ENCODE measurements around the gene SEPTIN12. TPM values are rescaled to one million over a fixed set of nuclear protein-coding genes. Genes with fewer than 3 reads are reported as not detected.

SEPTIN12 gene
- total RNA-seq, 1 experiment from 2014 or later, result not detected

GRCh38 chr16:4803401-4803844, 15.3 kb upstream of the SEPTIN12 start:
- H3K27me3 Mint-ChIP-seq (ENCODE audit: low read depth), result no peaks in the 10 kb centered on the region
- no peaks in the 10 kb centered on the region for H3K9me3 Mint-ChIP-seq
- peaks cover 18% of the 10 kb centered on the region for H3K4me1 Mint-ChIP-seq
- ATAC-seq, result no peak
- H3K36me3 Mint-ChIP-seq, result peaks cover 15% of the 10 kb centered on the region
- no peak for DNase-seq (ENCODE audit: low spot score)
- H3K27ac Mint-ChIP-seq, result no peak overlapping the region
- POLR2A ChIA-PET, result interaction anchor here (0.6 to 2.8 kb wide), 4 partner anchors 9 to 69 kb away, joined by 3 to 16 read pairs (median 9); partner anchors contain the start of genes ANKS3, DNAAF8, SEPTIN12 and ZNF500
- no peak for TF ChIP-seq SMAD4 (CRISPR knock-in tag; IDR thresholded peaks at IDR 0.05)
- TF ChIP-seq MXD4 (CRISPR knock-in tag; IDR thresholded peaks at IDR 0.05; ENCODE audit: borderline replicate concordance), result no peak
- TF ChIP-seq MYBL2 (CRISPR knock-in tag; IDR thresholded peaks at IDR 0.05), result no peak
- TF ChIP-seq ZNF532 (CRISPR knock-in tag; IDR thresholded peaks at IDR 0.05; ENCODE audit: borderline replicate concordance), result no peak
- no peak for TF ChIP-seq ZNF317 (CRISPR knock-in tag; IDR thresholded peaks at IDR 0.05; ENCODE audit: borderline replicate concordance, low read depth)
- no peak for TF ChIP-seq IRF1 (CRISPR knock-in tag; IDR thresholded peaks at IDR 0.05)
- no peak for TF ChIP-seq CREB1 (CRISPR knock-in tag; IDR thresholded peaks at IDR 0.05)
- TF ChIP-seq, protein P1, sequence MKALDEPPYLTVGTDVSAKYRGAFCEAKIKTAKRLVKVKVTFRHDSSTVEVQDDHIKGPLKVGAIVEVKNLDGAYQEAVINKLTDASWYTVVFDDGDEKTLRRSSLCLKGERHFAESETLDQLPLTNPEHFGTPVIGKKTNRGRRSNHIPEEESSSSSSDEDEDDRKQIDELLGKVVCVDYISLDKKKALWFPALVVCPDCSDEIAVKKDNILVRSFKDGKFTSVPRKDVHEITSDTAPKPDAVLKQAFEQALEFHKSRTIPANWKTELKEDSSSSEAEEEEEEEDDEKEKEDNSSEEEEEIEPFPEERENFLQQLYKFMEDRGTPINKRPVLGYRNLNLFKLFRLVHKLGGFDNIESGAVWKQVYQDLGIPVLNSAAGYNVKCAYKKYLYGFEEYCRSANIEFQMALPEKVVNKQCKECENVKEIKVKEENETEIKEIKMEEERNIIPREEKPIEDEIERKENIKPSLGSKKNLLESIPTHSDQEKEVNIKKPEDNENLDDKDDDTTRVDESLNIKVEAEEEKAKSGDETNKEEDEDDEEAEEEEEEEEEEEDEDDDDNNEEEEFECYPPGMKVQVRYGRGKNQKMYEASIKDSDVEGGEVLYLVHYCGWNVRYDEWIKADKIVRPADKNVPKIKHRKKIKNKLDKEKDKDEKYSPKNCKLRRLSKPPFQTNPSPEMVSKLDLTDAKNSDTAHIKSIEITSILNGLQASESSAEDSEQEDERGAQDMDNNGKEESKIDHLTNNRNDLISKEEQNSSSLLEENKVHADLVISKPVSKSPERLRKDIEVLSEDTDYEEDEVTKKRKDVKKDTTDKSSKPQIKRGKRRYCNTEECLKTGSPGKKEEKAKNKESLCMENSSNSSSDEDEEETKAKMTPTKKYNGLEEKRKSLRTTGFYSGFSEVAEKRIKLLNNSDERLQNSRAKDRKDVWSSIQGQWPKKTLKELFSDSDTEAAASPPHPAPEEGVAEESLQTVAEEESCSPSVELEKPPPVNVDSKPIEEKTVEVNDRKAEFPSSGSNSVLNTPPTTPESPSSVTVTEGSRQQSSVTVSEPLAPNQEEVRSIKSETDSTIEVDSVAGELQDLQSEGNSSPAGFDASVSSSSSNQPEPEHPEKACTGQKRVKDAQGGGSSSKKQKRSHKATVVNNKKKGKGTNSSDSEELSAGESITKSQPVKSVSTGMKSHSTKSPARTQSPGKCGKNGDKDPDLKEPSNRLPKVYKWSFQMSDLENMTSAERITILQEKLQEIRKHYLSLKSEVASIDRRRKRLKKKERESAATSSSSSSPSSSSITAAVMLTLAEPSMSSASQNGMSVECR (CRISPR knock-in tag; IDR thresholded peaks at IDR 0.05; ENCODE audit: borderline replicate concordance), result no peak
- TF ChIP-seq CBFB (CRISPR knock-in tag; IDR thresholded peaks at IDR 0.05; ENCODE audit: low read depth), result no peak
- TF ChIP-seq, protein P2, sequence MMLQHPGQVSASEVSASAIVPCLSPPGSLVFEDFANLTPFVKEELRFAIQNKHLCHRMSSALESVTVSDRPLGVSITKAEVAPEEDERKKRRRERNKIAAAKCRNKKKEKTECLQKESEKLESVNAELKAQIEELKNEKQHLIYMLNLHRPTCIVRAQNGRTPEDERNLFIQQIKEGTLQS (CRISPR knock-in tag; conservative IDR thresholded peaks at IDR 0.05), result no peak
- no peak for TF ChIP-seq NFATC4 (CRISPR knock-in tag; IDR thresholded peaks at IDR 0.05)
- TF ChIP-seq TEAD4 (CRISPR knock-in tag; IDR thresholded peaks at IDR 0.05), result no peak
- CTCF ChIA-PET, result interaction anchor here (1.0 to 2.5 kb wide), 7 partner anchors 11 to 153 kb away, joined by 3 to 11 read pairs (median 4); partner anchors contain the start of genes ANKS3 and DNAAF8
- H3K4me3 Mint-ChIP-seq, result peak overlapping the region; percentile 78

GRCh38 chr16:4802659-4803287, 14.6 kb upstream of the SEPTIN12 start:
- no peaks in the 10 kb centered on the region for H3K27me3 Mint-ChIP-seq (ENCODE audit: low read depth)
- CTCF ChIA-PET, result interaction anchor here (0.6 to 2.5 kb wide), 10 partner anchors 12 to 152 kb away, joined by 3 to 11 read pairs (median 3); partner anchors contain the start of genes ANKS3, DNAAF8 and NUDT16L1
- POLR2A ChIA-PET, result interaction anchor here (0.5 to 2.8 kb wide), 6 partner anchors 9 to 156 kb away, joined by 3 to 16 read pairs (median 6); partner anchors contain the start of genes ANKS3, DNAAF8, SEPTIN12 and ZNF500
- TF ChIP-seq HMGA2 (CRISPR knock-in tag; IDR thresholded peaks at IDR 0.05) (no peak), ZNF671 (CRISPR knock-in tag; IDR thresholded peaks at IDR 0.05) (peak; percentile 74; the same call in 1 of the 2 replicates), ZNF396 (CRISPR knock-in tag; IDR thresholded peaks at IDR 0.05; ENCODE audit: borderline replicate concordance) (no peak), EMX1 (CRISPR knock-in tag; IDR thresholded peaks at IDR 0.05) (0 out of 2 replicates have a peak, but pooled peaks have one; percentile 36), TP53 (CRISPR knock-in tag; IDR thresholded peaks at IDR 0.05) (peak; percentile 56; the same call in 1 of the 2 replicates)
- TF ChIP-seq, protein P3, sequence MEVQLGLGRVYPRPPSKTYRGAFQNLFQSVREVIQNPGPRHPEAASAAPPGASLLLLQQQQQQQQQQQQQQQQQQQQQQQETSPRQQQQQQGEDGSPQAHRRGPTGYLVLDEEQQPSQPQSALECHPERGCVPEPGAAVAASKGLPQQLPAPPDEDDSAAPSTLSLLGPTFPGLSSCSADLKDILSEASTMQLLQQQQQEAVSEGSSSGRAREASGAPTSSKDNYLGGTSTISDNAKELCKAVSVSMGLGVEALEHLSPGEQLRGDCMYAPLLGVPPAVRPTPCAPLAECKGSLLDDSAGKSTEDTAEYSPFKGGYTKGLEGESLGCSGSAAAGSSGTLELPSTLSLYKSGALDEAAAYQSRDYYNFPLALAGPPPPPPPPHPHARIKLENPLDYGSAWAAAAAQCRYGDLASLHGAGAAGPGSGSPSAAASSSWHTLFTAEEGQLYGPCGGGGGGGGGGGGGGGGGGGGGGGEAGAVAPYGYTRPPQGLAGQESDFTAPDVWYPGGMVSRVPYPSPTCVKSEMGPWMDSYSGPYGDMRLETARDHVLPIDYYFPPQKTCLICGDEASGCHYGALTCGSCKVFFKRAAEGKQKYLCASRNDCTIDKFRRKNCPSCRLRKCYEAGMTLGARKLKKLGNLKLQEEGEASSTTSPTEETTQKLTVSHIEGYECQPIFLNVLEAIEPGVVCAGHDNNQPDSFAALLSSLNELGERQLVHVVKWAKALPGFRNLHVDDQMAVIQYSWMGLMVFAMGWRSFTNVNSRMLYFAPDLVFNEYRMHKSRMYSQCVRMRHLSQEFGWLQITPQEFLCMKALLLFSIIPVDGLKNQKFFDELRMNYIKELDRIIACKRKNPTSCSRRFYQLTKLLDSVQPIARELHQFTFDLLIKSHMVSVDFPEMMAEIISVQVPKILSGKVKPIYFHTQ (CRISPR knock-in tag; IDR thresholded peaks at IDR 0.05), result no peak
- TF ChIP-seq, protein P4, sequence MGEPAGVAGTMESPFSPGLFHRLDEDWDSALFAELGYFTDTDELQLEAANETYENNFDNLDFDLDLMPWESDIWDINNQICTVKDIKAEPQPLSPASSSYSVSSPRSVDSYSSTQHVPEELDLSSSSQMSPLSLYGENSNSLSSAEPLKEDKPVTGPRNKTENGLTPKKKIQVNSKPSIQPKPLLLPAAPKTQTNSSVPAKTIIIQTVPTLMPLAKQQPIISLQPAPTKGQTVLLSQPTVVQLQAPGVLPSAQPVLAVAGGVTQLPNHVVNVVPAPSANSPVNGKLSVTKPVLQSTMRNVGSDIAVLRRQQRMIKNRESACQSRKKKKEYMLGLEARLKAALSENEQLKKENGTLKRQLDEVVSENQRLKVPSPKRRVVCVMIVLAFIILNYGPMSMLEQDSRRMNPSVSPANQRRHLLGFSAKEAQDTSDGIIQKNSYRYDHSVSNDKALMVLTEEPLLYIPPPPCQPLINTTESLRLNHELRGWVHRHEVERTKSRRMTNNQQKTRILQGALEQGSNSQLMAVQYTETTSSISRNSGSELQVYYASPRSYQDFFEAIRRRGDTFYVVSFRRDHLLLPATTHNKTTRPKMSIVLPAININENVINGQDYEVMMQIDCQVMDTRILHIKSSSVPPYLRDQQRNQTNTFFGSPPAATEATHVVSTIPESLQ (CRISPR knock-in tag; IDR thresholded peaks at IDR 0.05), result no peak

More at GRCh38 chr16:4802659-4803287, 14.6 kb upstream of the SEPTIN12 start:
- Mint-ChIP-seq H3K27ac (peak overlapping the region; percentile 63; the same call in 1 of the 2 replicates), H3K4me3 (peak overlapping the region; percentile 78), H3K4me1 (peaks cover 18% of the 10 kb centered on the region), H3K9me3 (no peaks in the 10 kb centered on the region), H3K36me3 (peaks cover 15% of the 10 kb centered on the region)
- peak; percentile 91 for DNase-seq (ENCODE audit: low spot score)
- ATAC-seq, result peak; percentile 92
